HepG2 (cell line): Measurements from ENCODE around the gene MFRP. TPM values are rescaled to one million over a fixed set of nuclear protein-coding genes. Genes with fewer than 3 reads are reported as not detected.

ENCODE experiments used
- BHLHE40 ChIP-seq: IDR thresholded peaks from 2 replicates; pipeline ENCODE4 v1.6.1; 2011; ENCODE audit warnings: low read length, improper control_type of control experiment
- EP300 ChIP-seq, 3 experiments: sonication (generic) in 1 of 3; formaldehyde crosslinking in 1 of 3; IDR thresholded peaks; 2 replicates each; pipeline versions ENCODE4 v1.5.1 to v1.6.1; 2011 to 2020; ENCODE audit warnings: low read depth in 2 of 3, low read length in 2 of 3, borderline replicate concordance in 1 of 3, improper control_type of control experiment in 1 of 3, mild to moderate bottlenecking in 1 of 3, missing genetic modification reagents in 1 of 3, moderate library complexity in 1 of 3
- HOXA7 ChIP-seq: sonication (generic); formaldehyde crosslinking; IDR thresholded peaks from 2 replicates; pipeline ENCODE4 v1.8.1; 2022; ENCODE audit warnings: mild to moderate bottlenecking, missing genetic modification reagents, moderate library complexity
- KAT8 ChIP-seq: IDR thresholded peaks from 2 replicates; pipeline ENCODE4 v1.6.1; 2016; ENCODE audit warnings: missing genetic modification reagents, missing compliant biosample characterization
- POLR2A ChIP-seq, 2 experiments: IDR thresholded peaks; 2 replicates each; pipeline ENCODE4 v1.6.1; 2011; ENCODE audit warnings: low read depth in 2 of 2, low read length in 2 of 2, mild to moderate bottlenecking in 1 of 2, moderate library complexity in 1 of 2; ENCODE audit not compliant: insufficient read depth in 1 of 2
- THYN1 ChIP-seq: sonication (generic); formaldehyde crosslinking; IDR thresholded peaks from 2 replicates; pipeline ENCODE4 v1.8.1; 2023; ENCODE audit warnings: low read depth, mild to moderate bottlenecking, moderate library complexity, missing genetic modification reagents, borderline replicate concordance
- TOPORS ChIP-seq: sonication (generic); formaldehyde crosslinking; IDR thresholded peaks from 2 replicates; pipeline ENCODE4 v1.8.0; 2023; ENCODE audit warnings: mild to moderate bottlenecking, missing genetic modification reagents
- ZNF138 ChIP-seq: sonication (generic); formaldehyde crosslinking; IDR thresholded peaks from 2 replicates; pipeline ENCODE4 v1.5.0; 2020; ENCODE audit warnings: mild to moderate bottlenecking, low read depth, missing genetic modification reagents
- ZNF225 ChIP-seq: sonication (generic); formaldehyde crosslinking; IDR thresholded peaks from 2 replicates; pipeline ENCODE4 v1.4.0; 2020; ENCODE audit warnings: mild to moderate bottlenecking, missing genetic modification reagents
- ZNF24 ChIP-seq: fragments of 450-650 bp; IDR thresholded peaks from 2 replicates; pipeline ENCODE4 v1.6.1; 2017; ENCODE audit warnings: antibody characterized with exemption, mild to moderate bottlenecking
- ZNF317 ChIP-seq: sonication (generic); formaldehyde crosslinking; IDR thresholded peaks from 2 replicates; pipeline ENCODE4 v1.5.0; 2020; ENCODE audit warnings: mild to moderate bottlenecking, missing genetic modification reagents
- ZNF326 ChIP-seq: sonication (generic); formaldehyde crosslinking; IDR thresholded peaks from 2 replicates; pipeline ENCODE4 v1.4.0; 2020; ENCODE audit warnings: missing genetic modification reagents, borderline replicate concordance
- ZNF33B ChIP-seq: sonication (generic); formaldehyde crosslinking; IDR thresholded peaks from 2 replicates; pipeline ENCODE4 v1.5.1; 2020; ENCODE audit warnings: mild to moderate bottlenecking, missing genetic modification reagents
- ZNF430 ChIP-seq: sonication (generic); formaldehyde crosslinking; IDR thresholded peaks from 2 replicates; pipeline ENCODE4 v1.9.0; 2021; ENCODE audit warnings: mild to moderate bottlenecking, missing genetic modification reagents
- ZNF468 ChIP-seq: sonication (generic); formaldehyde crosslinking; IDR thresholded peaks from 2 replicates; pipeline ENCODE4 v1.8.0; 2022; ENCODE audit warnings: mild to moderate bottlenecking, moderate library complexity, missing genetic modification reagents
- ZNF546 ChIP-seq: sonication (generic); formaldehyde crosslinking; conservative IDR thresholded peaks from 2 replicates; pipeline ENCODE4 v1.8.1; 2023; ENCODE audit warnings: mild to moderate bottlenecking, missing genetic modification reagents
- ZNF672 ChIP-seq: sonication (generic); formaldehyde crosslinking; IDR thresholded peaks from 2 replicates; pipeline ENCODE4 v1.8.1; 2022; ENCODE audit warnings: missing genetic modification reagents
- ZNF737 ChIP-seq: sonication (generic); formaldehyde crosslinking; IDR thresholded peaks from 2 replicates; pipeline ENCODE4 v1.5.0; 2020; ENCODE audit warnings: missing genetic modification reagents, mild to moderate bottlenecking, borderline replicate concordance
- ZNF777 ChIP-seq: sonication (generic); formaldehyde crosslinking; IDR thresholded peaks from 2 replicates; pipeline ENCODE4 v1.4.0; 2020; ENCODE audit warnings: missing genetic modification reagents
- polyA plus RNA-seq, 8 experiments: library from polyadenylated mRNA; depleted of rRNA in 3 of 8; stranded (reverse) in 7 of 8; unstranded in 1 of 8; fragments of >200 nt; fragmentation: Illumina TruSeq in 4 of 8; extraction: Trizol in 4 of 8; gene quantifications; 2 replicates each; pipeline versions ENCODE4 v1.2.1 to v1.2.3, GENCODE V29; 2011 to 2016; ENCODE audit warnings: low read depth in 4 of 8, missing spikeins in 1 of 8, mixed read lengths in 1 of 8; ENCODE audit not compliant: insufficient read depth in 1 of 8
- total RNA-seq, 5 experiments: library from RNA; depleted of rRNA; stranded (reverse); fragments of >200 nt; fragmentation: Illumina TruSeq; extraction: Trizol; gene quantifications; 2 replicates each; pipeline ENCODE4 v1.2.3, GENCODE V29; 2016; ENCODE audit warnings: low read depth in 1 of 5
- TF ChIP-seq, protein P1 (sequence below): sonication (generic); formaldehyde crosslinking; IDR thresholded peaks from 2 replicates; pipeline ENCODE4 v1.4.0; 2020; ENCODE audit warnings: missing genetic modification reagents
- TF ChIP-seq, protein P2 (sequence below): sonication (generic); formaldehyde crosslinking; conservative IDR thresholded peaks from 2 replicates; pipeline ENCODE4 v1.8.1; 2023; ENCODE audit warnings: missing genetic modification reagents
- TF ChIP-seq, protein P3 (sequence below): sonication (generic); formaldehyde crosslinking; IDR thresholded peaks from 2 replicates; pipeline ENCODE4 v1.8.0; 2022; ENCODE audit warnings: mild to moderate bottlenecking, missing genetic modification reagents, borderline replicate concordance

Gene MFRP
- total and polyA plus RNA-seq, 2 of the 13 experiments (the other 11 are each of a cell fraction or from before 2014, with no cell fraction given), result not detected

DNA sequence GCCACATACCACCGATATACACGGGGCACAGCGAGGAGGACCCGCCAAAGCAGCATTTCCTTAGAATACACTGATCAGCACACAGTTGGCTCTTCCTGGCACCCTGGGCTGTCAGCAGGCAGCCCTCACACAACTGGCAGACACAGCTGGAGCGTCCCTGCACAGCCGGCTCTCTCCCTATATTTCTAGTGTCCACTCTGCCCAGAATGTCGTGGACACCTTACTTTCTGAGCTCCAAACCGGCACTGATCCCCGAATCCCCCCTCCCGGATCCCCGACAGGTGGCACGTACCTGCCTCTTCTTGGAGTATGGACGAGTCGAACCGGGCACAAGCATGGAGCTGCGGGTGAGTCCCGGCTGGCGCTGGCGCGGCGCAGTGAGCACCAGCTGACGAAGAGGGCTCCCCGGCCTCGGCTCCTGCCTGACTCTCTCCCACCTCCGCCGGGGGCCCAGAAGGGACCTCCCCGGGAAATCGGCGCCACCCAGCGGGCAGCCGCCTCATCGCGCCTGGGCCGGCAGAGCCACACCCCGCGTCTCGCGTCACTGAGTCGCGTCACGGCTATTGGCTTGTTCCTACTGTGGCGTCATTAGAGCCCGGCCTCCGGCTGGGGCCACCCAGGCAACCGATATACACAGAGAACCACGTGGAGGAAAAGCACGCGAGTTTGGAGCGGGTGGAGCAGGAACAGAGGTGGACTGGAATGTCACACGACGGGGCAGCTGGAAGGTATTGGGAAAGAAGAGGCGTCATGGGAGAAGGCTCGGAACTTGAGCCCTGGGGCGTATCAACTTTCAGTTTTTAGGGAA lies 34.9 kb upstream of the MFRP start, which contains the start of gene USP2 (continued):
- TF ChIP-seq ZNF777 (CRISPR knock-in tag), result peak; percentile 49
- no peak; the same call in 1 of the 2 replicates for TF ChIP-seq ZNF737 (CRISPR knock-in tag)
- no peak for TF ChIP-seq ZNF225 (CRISPR knock-in tag)
- no peak for TF ChIP-seq ZNF468 (CRISPR knock-in tag)
- no peak for TF ChIP-seq ZNF33B
- TF ChIP-seq TOPORS (CRISPR knock-in tag), result 0 out of 2 replicates have a peak, but pooled peaks have one; percentile 54
- no peak for TF ChIP-seq THYN1 (CRISPR knock-in tag)
- peak; percentile 8; the same call in 1 of the 2 replicates for TF ChIP-seq BHLHE40
- TF ChIP-seq POLR2A (IDR thresholded peaks at IDR 0.05; ENCODE audit: insufficient read depth in 1 of 2, low read depth in 2 of 2, low read length in 2 of 2), result peak in 1 of 2 experiments; percentile 61; a peak in 1 of 4 replicates
- TF ChIP-seq ZNF546 (CRISPR knock-in tag), result no peak
- TF ChIP-seq, protein P1, sequence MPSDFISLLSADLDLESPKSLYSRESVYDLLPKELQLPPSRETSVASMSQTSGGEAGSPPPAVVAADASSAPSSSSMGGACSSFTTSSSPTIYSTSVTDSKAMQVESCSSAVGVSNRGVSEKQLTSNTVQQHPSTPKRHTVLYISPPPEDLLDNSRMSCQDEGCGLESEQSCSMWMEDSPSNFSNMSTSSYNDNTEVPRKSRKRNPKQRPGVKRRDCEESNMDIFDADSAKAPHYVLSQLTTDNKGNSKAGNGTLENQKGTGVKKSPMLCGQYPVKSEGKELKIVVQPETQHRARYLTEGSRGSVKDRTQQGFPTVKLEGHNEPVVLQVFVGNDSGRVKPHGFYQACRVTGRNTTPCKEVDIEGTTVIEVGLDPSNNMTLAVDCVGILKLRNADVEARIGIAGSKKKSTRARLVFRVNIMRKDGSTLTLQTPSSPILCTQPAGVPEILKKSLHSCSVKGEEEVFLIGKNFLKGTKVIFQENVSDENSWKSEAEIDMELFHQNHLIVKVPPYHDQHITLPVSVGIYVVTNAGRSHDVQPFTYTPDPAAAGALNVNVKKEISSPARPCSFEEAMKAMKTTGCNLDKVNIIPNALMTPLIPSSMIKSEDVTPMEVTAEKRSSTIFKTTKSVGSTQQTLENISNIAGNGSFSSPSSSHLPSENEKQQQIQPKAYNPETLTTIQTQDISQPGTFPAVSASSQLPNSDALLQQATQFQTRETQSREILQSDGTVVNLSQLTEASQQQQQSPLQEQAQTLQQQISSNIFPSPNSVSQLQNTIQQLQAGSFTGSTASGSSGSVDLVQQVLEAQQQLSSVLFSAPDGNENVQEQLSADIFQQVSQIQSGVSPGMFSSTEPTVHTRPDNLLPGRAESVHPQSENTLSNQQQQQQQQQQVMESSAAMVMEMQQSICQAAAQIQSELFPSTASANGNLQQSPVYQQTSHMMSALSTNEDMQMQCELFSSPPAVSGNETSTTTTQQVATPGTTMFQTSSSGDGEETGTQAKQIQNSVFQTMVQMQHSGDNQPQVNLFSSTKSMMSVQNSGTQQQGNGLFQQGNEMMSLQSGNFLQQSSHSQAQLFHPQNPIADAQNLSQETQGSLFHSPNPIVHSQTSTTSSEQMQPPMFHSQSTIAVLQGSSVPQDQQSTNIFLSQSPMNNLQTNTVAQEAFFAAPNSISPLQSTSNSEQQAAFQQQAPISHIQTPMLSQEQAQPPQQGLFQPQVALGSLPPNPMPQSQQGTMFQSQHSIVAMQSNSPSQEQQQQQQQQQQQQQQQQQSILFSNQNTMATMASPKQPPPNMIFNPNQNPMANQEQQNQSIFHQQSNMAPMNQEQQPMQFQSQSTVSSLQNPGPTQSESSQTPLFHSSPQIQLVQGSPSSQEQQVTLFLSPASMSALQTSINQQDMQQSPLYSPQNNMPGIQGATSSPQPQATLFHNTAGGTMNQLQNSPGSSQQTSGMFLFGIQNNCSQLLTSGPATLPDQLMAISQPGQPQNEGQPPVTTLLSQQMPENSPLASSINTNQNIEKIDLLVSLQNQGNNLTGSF (CRISPR knock-in tag), result no peak
- TF ChIP-seq ZNF672 (CRISPR knock-in tag), result no peak
- peak in 1 of 2 experiments; percentile 17; a peak in 1 of 4 replicates for TF ChIP-seq EP300 (IDR thresholded peaks at IDR 0.05; ENCODE audit: low read depth in 2 of 2, low read length in 2 of 2)
- peak; percentile 46; the same call in 1 of the 2 replicates for TF ChIP-seq EP300 (CRISPR knock-in tag; IDR thresholded peaks at IDR 0.05; ENCODE audit: borderline replicate concordance)
- TF ChIP-seq ZNF24, result no peak
- TF ChIP-seq ZNF317 (CRISPR knock-in tag), result peak; percentile 58; the same call in 1 of the 2 replicates
- no peak for TF ChIP-seq ZNF326
- TF ChIP-seq ZNF430 (CRISPR knock-in tag), result 0 out of 2 replicates have a peak, but pooled peaks have one; percentile 68
- TF ChIP-seq HOXA7 (CRISPR knock-in tag), result no peak
- TF ChIP-seq, protein P2, sequence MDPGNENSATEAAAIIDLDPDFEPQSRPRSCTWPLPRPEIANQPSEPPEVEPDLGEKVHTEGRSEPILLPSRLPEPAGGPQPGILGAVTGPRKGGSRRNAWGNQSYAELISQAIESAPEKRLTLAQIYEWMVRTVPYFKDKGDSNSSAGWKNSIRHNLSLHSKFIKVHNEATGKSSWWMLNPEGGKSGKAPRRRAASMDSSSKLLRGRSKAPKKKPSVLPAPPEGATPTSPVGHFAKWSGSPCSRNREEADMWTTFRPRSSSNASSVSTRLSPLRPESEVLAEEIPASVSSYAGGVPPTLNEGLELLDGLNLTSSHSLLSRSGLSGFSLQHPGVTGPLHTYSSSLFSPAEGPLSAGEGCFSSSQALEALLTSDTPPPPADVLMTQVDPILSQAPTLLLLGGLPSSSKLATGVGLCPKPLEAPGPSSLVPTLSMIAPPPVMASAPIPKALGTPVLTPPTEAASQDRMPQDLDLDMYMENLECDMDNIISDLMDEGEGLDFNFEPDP, result no peak
- TF ChIP-seq ZNF138 (CRISPR knock-in tag), result peak; percentile 38; the same call in 1 of the 2 replicates
- TF ChIP-seq, protein P3, sequence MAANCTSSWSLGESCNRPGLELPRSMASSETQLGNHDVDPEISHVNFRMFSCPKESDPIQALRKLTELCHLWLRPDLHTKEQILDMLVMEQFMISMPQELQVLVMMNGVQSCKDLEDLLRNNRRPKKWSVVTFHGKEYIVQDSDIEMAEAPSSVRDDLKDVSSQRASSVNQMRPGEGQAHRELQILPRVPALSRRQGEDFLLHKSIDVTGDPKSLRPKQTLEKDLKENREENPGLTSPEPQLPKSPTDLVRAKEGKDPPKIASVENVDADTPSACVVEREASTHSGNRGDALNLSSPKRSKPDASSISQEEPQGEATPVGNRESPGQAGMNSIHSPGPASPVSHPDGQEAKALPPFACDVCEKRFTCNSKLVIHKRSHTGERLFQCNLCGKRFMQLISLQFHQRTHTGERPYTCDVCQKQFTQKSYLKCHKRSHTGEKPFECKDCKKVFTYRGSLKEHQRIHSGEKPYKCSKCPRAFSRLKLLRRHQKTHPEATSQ (CRISPR knock-in tag), result no peak; the same call in 1 of the 2 replicates
- peak; percentile 80 for TF ChIP-seq KAT8 (CRISPR knock-in tag)
